ENCODE results near the gene MARCOL.

GRCh38 chr5:148259288-148259687 is 21.0 kb downstream of the MARCOL start:
- no peak for TF ChIP-seq GATA2 (CRISPR knock-in tag; IDR thresholded peaks at IDR 0.05)
- TF ChIP-seq, protein P1, sequence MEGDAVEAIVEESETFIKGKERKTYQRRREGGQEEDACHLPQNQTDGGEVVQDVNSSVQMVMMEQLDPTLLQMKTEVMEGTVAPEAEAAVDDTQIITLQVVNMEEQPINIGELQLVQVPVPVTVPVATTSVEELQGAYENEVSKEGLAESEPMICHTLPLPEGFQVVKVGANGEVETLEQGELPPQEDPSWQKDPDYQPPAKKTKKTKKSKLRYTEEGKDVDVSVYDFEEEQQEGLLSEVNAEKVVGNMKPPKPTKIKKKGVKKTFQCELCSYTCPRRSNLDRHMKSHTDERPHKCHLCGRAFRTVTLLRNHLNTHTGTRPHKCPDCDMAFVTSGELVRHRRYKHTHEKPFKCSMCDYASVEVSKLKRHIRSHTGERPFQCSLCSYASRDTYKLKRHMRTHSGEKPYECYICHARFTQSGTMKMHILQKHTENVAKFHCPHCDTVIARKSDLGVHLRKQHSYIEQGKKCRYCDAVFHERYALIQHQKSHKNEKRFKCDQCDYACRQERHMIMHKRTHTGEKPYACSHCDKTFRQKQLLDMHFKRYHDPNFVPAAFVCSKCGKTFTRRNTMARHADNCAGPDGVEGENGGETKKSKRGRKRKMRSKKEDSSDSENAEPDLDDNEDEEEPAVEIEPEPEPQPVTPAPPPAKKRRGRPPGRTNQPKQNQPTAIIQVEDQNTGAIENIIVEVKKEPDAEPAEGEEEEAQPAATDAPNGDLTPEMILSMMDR (IDR thresholded peaks at IDR 0.05 in 2 of 3, conservative IDR thresholded peaks at IDR 0.05 in 1 of 3; ENCODE audit: insufficient read depth in 2 of 3, low read depth in 1 of 3, low read length in 3 of 3), result no peak
- no peak for TF ChIP-seq MAFK (IDR thresholded peaks at IDR 0.05; ENCODE audit: low read length)
